Globus pallidus (tissue), 1 donor: Measurements from ENCODE around the gene PET100.
"Not testable (repeated sequence)": the region's sequence is repeated elsewhere in the genome, so short reads cannot be mapped to it uniquely, and the experiment has no call there.

Experiments used
- DNase-seq: peaks from one replicate; pipeline ENCODE4 v3.0.0-alpha.2; 2015; ENCODE audit warnings: low spot score

Gene PET100

GRCh38 chr19:7633698-7634097 is 4.1 kb downstream of the PET100 start, which contains the start of gene PCP2:
TSS of gene PCP2 (minus strand) at chr19:7633719. CDS start at chr19:7633457, 262 bp downstream.
- no peak for DNase-seq

- no peak for DNase-seq
These were observed 6.1 kb downstream of the PET100 start for GRCh38 chr19:7635670-7636069.

GRCh38 chr19:7636317-7636690 is 6.7 kb downstream of the PET100 start:
- DNase-seq: no peak

GRCh38 chr19:7636691-7637373 is 7.2 kb downstream of the PET100 start, which contains the start of gene STXBP2:
TSS of gene STXBP2 (plus strand) at chr19:7637110. CDS start at chr19:7637150, 40 bp downstream.
- no peak for DNase-seq

GRCh38 chr19:7637374-7638256 is 8.0 kb downstream of the PET100 start:
- no peak for DNase-seq

- DNase-seq: no peak
These were observed 9.3 kb downstream of the PET100 start for GRCh38 chr19:7638802-7639465.

GRCh38 chr19:7639863-7640348 is 10.3 kb downstream of the PET100 start:
- DNase-seq: no peak

- DNase-seq: no peak
These were observed 11.2 kb downstream of the PET100 start for GRCh38 chr19:7640803-7641202.

GRCh38 chr19:7641290-7642276 is 12.0 kb downstream of the PET100 start:
- no peak for DNase-seq

GRCh38 chr19:7642295-7643030 is 12.9 kb downstream of the PET100 start:
- DNase-seq: no peak

GRCh38 chr19:7643031-7643415 is 13.4 kb downstream of the PET100 start:
- no peak for DNase-seq

- DNase-seq: not testable (repeated sequence)
These were observed 14.3 kb downstream of the PET100 start for GRCh38 chr19:7643629-7644549.

GRCh38 chr19:7644550-7644877 is 14.9 kb downstream of the PET100 start:
- no peak for DNase-seq

GRCh38 chr19:7645163-7645562 is 15.6 kb downstream of the PET100 start:
- no peak for DNase-seq

- DNase-seq: no peak
These were observed 16.2 kb downstream of the PET100 start for GRCh38 chr19:7645656-7646425.

- DNase-seq: no peak
These were observed 16.8 kb downstream of the PET100 start for GRCh38 chr19:7646426-7646700.

- no peak for DNase-seq
These were observed 17.6 kb downstream of the PET100 start for GRCh38 chr19:7647156-7647555.

- no peak for DNase-seq
These were observed 18.8 kb downstream of the PET100 start for GRCh38 chr19:7648265-7649014.
